ENCODE results near the gene STK24. TPM values are rescaled to one million over a fixed set of nuclear protein-coding genes. Genes with fewer than 3 reads are reported as not detected.

The STK24 gene
- total RNA-seq, 2 donors from 2014 or later, result 35.0 to 56.7 TPM

DNA sequence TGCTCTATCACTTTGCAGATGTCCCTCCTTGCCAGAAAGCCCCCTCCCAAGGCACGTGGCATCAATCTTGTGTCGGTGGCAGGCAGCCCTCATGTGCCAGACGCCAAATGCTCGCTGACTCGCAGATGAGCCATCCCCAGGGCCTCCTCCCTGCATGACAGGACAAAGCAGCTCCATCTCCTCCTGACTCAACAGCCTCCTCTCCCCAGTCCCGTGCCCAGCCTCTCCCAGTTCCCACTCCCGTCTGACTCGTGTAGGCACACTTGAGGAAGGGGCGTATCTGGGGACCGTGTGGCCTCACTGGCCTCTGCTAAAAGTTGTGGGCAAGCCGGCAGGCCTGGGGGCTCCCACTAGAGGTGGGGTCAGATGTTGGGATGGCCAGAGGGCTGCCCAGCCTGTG, 133.6 kb downstream of the STK24 start:
- intact Hi-C loops (cut with DNase I), result no loop called here
- ATAC-seq, result no peak

DNA sequence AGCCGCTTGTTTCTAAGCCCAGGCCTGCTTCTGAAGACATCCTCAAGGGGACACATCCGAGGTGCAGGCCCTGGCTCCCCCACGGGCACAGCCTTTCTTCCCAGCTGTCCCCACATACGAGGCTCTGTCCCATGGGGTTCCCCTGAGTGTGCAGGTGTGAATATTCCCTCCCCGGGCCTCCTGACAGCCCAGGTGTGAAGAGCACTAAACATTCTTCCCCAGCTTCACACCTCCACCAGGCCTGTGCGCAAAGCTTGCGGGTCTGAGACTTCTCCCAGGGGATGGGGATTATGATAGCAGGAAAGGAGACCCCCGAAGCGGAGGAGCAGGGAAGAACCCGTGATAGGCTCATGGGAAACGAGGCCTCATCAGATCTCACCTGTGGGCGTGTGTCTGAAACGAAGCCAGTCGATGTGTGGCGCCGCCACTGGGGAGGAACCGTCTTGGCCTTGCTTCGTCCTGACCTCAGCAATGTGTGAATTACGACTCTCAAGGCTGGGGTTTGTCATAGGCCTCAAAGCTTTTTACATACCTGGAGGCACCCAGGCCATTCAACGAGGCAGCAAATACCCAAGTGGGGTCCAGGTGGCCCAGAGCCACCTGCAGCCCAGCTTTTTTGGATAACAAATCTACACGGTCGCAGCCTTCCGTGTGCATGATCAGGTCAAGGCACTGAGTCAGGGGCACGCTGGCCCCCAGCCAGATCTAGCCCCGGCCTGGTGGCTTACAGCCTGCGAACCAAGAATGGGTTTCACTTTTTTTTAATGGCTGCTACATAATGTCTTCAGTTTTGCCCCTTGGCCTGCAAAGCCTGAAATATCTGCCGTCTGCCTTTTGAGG, 134.3 kb downstream of the STK24 start:
- H3K9me3 ChIP-seq, result no peaks in the 10 kb centered on the region
- no peak for TF ChIP-seq POLR2A (IDR thresholded peaks at IDR 0.05)
- TF ChIP-seq, protein P1, sequence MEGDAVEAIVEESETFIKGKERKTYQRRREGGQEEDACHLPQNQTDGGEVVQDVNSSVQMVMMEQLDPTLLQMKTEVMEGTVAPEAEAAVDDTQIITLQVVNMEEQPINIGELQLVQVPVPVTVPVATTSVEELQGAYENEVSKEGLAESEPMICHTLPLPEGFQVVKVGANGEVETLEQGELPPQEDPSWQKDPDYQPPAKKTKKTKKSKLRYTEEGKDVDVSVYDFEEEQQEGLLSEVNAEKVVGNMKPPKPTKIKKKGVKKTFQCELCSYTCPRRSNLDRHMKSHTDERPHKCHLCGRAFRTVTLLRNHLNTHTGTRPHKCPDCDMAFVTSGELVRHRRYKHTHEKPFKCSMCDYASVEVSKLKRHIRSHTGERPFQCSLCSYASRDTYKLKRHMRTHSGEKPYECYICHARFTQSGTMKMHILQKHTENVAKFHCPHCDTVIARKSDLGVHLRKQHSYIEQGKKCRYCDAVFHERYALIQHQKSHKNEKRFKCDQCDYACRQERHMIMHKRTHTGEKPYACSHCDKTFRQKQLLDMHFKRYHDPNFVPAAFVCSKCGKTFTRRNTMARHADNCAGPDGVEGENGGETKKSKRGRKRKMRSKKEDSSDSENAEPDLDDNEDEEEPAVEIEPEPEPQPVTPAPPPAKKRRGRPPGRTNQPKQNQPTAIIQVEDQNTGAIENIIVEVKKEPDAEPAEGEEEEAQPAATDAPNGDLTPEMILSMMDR (IDR thresholded peaks at IDR 0.05), result no peak
- ATAC-seq (no peak), DNase-seq (no peak)
- H3K27ac ChIP-seq, result no peak overlapping the region
- no peak overlapping the region for H3K4me3 ChIP-seq
- no peaks in the 10 kb centered on the region for H3K4me1 ChIP-seq
- H3K27me3 ChIP-seq, result no peaks in the 10 kb centered on the region
- 82 to 86% methylated on average over 26 to 27 of the region's 27 CpGs for WGBS, 2 donors
- intact Hi-C loops (cut with DNase I), result no loop called here
- peaks cover under 1 to 14% of the 10 kb centered on the region in 2 donors for H3K36me3 ChIP-seq (replicated peaks in 1 of 2; ENCODE audit: insufficient read depth in 1 of 2, low read depth in 2 of 2)

More for the DNA sequence above, 133.6 kb downstream of the STK24 start:
- WGBS, 2 donors, result 69 to 84% methylated on average over 9 to 11 of the region's 11 CpGs
- TF ChIP-seq, protein P1 (IDR thresholded peaks at IDR 0.05), result no peak
- TF ChIP-seq POLR2A (IDR thresholded peaks at IDR 0.05), result no peak
- DNase-seq, result no peak
- peaks cover 5 to 14% of the 10 kb centered on the region in 2 donors for H3K36me3 ChIP-seq (replicated peaks in 1 of 2; ENCODE audit: insufficient read depth in 1 of 2, low read depth in 2 of 2)
- H3K27ac ChIP-seq, result no peak overlapping the region
- no peaks in the 10 kb centered on the region for H3K9me3 ChIP-seq
- H3K4me1 ChIP-seq, result no peaks in the 10 kb centered on the region
- H3K4me3 ChIP-seq, result no peak overlapping the region
- H3K27me3 ChIP-seq, result no peaks in the 10 kb centered on the region

DNA sequence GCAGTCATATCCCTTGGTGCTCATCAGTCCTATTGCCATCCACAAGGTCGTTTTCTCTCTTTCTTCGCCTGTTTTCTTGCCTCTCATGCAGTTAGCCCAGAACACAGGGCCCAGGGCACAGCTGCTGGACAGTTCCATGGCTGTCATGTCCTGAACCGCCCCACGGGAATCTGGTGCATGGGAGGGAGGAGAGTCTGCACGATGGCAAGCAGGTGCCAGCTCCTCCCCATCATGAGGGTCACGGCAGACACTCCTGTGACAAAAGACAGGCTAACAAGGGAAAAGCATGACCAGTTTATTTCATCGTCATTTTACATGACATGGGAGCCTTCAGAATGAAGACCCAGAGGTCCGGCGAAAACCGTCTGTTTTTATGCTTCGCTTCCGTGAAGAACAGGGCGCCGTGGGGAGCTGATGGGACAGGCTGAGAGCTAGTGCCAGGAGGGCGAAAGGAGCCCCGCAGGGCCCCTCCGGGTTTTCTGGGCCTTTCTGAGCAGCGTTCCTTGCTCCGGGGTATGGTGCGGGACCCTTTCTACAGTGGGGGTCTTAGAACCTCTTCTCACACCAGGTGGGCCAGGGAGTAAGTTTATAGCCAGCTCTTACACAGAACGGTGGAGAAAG, 135.7 kb downstream of the STK24 start:
- DNase-seq, result no peak
- intact Hi-C loops (cut with DNase I), result no loop called here
- no peak for TF ChIP-seq POLR2A (IDR thresholded peaks at IDR 0.05)
- TF ChIP-seq, protein P1 (IDR thresholded peaks at IDR 0.05), result no peak
- ATAC-seq, result no peak
- Histone ChIP-seq H3K4me3 (no peak overlapping the region), H3K9me3 (no peaks in the 10 kb centered on the region), H3K27me3 (no peaks in the 10 kb centered on the region), H3K27ac (no peak overlapping the region), H3K36me3 (replicated peaks in 1 of 2; ENCODE audit: insufficient read depth in 1 of 2, low read depth in 2 of 2) (peaks cover 0 to 8% of the 10 kb centered on the region in 2 donors), H3K4me1 (no peaks in the 10 kb centered on the region)
- WGBS, 2 donors, result 82 to 92% methylated on average over 20 to 21 of the region's 21 CpGs

DNA sequence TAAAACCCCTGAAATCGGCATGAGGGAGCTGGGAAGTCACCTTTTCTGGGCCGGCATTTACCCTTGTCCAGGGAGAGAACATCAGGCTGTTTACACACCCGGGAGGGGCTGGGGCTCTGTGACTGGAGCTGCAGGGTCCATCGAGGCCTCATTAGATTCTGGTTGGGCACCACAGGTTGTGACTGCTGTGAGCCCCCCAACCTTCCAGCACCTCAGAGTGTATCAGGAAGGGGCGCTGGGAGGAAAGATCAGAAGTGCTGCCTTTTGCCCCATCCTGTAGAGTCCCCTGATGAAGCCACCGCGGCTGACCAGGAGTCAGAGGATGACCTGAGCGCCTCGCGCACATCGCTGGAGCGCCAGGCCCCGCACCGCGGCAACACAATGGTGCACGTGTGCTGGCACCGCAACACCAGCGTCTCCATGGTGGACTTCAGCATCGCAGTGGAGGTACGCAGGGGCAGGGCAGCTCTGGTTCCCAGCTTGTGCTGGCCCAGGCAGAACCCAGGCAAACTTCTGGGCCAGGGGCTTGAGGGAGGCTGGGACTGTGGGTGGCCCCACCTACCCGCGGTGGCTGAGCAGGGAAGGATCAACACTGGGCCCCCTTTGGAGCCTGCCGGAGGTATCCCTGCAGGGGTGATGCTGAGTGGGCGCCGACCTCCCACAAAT, 136.4 kb downstream of the STK24 start:
- no peak overlapping the region for H3K27ac ChIP-seq
- no peaks in the 10 kb centered on the region for H3K27me3 ChIP-seq
- WGBS, 2 donors, result 91 to 94% methylated on average over 15 to 23 of the region's 25 CpGs
- ATAC-seq, result no peak
- intact Hi-C loops (cut with DNase I), result no loop called here
- DNase-seq, result no peak
- H3K4me3 ChIP-seq, result no peak overlapping the region
- H3K4me1 ChIP-seq, result no peaks in the 10 kb centered on the region
- H3K9me3 ChIP-seq, result no peaks in the 10 kb centered on the region
- H3K36me3 ChIP-seq (replicated peaks in 1 of 2; ENCODE audit: insufficient read depth in 1 of 2, low read depth in 2 of 2), result peaks cover 0 to 8% of the 10 kb centered on the region in 2 donors
- TF ChIP-seq POLR2A (IDR thresholded peaks at IDR 0.05), result no peak
- TF ChIP-seq, protein P1 (IDR thresholded peaks at IDR 0.05), result no peak
